HepG2 (cell line): ENCODE measurements around the gene UBL7.

Experiments
- CTCF ChIP-seq: sonication (generic); formaldehyde crosslinking; IDR thresholded peaks from 2 replicates; pipeline ENCODE4 v1.5.0; 2020; ENCODE audit warnings: mild to moderate bottlenecking, missing genetic modification reagents, moderate library complexity
- E2F2 ChIP-seq: sonication (generic); formaldehyde crosslinking; IDR thresholded peaks from 2 replicates; pipeline ENCODE4 v1.4.0; 2020; ENCODE audit warnings: missing genetic modification reagents, borderline replicate concordance
- EZH2 ChIP-seq: conservative IDR thresholded peaks from 2 replicates; pipeline ENCODE4 v1.6.1; 2012; ENCODE audit warnings: mild to moderate bottlenecking, low read depth, low read length, moderate library complexity
- FOXC1 ChIP-seq: sonication (generic); formaldehyde crosslinking; IDR thresholded peaks from 2 replicates; pipeline ENCODE4 v1.8.0; 2022; ENCODE audit warnings: mild to moderate bottlenecking, missing genetic modification reagents, borderline replicate concordance
- SMARCC2 ChIP-seq: fragments of 450-650 bp; IDR thresholded peaks from 2 replicates; pipeline ENCODE4 v1.6.1; 2017; ENCODE audit warnings: antibody characterized with exemption, mild to moderate bottlenecking

GRCh38 chr15:74460298-74460697 is 662 bp downstream of the UBL7 start:
- TF ChIP-seq CTCF (no peak), FOXC1 (no peak), EZH2 (no peak), SMARCC2 (no peak), E2F2 (CRISPR knock-in tag) (no peak)
